CD4-positive, alpha-beta T cell treated with Interleukin-1 beta for 1 hour (primary cell): Measurements from ENCODE around the gene GDF11.

Experiments used
- DNase-seq, 2 donors: peaks; one replicate each; pipeline ENCODE4 v3.0.0-alpha.2; 2020 to 2022

GDF11 gene

DNA sequence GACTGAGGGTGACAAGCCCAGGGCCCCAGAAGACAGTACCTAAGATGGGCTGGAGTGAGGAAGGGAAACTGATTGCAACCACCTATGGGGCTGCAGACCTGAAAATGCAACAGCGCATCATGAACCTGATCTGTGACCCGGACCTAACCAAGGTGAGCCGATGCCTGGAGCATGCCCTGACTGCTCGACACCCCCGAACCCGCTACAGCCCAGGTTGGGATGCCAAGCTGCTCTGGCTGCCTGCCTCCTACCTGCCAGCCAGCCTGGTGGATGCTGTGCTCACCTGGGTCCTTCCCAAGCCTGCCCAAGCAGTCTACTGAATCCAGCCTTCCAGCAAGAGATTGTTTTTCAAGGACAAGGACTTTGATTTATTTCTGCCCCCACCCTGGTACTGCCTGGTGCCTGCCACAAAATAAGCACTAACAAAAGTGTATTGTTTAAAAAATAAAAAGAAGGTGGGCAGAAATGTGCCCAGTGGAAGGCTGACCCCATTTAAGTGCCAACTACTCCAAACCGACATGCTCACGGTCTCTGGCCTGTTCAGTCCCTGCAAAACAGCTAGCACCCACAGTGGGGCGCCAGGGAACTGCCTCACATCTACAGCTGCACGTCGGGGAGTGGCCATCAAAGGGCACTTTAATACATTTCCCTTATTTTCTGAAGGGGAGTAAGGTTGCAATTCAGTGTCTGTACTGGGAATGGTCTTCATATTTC is 18.5 kb upstream of the GDF11 start:
- DNase-seq, result peak; percentile 74 to 75

DNA sequence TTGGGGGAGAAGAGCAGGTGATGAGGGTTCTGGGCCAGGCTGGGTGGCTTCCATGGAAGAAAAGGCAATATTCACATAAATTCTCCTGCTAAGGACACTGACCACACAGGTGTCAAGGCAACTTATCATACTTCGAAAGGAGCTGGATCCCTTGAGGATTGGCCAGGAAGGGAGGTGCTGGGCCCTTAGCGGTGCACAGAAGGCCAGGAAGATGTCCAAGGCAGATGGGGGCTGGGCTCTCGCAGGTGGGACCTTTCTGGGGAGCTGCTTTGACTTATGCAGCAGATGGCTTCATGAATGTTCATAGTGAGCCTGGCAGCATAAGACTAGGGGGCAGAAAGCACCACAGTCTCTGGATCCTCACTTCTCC is 18.0 kb upstream of the GDF11 start:
- no peak for DNase-seq

GRCh38 chr12:55725556-55725955 is 17.4 kb upstream of the GDF11 start:
- DNase-seq, result no peak

GRCh38 chr12:55726971-55727370 is 16.0 kb upstream of the GDF11 start:
- no peak for DNase-seq

DNA sequence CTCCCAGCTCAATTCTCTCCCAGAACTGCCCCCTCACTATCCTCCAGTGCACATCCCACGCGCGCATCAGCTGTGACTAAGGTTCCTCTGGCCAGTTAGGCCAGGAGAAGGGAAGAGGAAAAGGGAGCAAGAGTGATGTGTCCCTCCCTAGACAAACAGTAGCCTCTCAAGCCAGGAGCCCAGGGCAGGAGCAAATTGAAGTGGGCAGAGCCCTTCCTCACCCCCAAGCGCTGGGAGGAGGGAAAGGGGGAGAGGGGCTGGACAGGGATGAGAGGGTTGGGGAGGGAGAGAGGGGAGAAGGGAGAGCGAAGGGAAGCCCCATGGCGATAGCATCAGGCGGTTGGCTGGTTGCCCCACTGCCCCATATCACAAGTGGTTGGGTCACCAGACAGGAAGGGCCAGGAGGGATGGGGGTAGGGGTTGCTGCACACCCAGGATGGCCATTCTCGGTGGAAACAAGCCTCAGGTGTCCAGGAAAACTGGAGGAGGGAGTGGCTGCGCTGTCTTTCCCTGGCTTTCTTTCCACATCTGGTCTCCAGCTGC is 15.2 kb upstream of the GDF11 start:
- DNase-seq, result no peak

GRCh38 chr12:55728186-55728938 is 14.6 kb upstream of the GDF11 start:
- peak in 1 of 2 donors; percentile 29 for DNase-seq

- DNase-seq, result peak; percentile 63 to 71
Measured at GRCh38 chr12:55728939-55729818, 13.7 kb upstream of the GDF11 start, which contains the start of gene CD63. TSS of gene CD63 (minus strand) at chr12:55729009. CDS start at chr12:55728341, 668 bp downstream.

DNA sequence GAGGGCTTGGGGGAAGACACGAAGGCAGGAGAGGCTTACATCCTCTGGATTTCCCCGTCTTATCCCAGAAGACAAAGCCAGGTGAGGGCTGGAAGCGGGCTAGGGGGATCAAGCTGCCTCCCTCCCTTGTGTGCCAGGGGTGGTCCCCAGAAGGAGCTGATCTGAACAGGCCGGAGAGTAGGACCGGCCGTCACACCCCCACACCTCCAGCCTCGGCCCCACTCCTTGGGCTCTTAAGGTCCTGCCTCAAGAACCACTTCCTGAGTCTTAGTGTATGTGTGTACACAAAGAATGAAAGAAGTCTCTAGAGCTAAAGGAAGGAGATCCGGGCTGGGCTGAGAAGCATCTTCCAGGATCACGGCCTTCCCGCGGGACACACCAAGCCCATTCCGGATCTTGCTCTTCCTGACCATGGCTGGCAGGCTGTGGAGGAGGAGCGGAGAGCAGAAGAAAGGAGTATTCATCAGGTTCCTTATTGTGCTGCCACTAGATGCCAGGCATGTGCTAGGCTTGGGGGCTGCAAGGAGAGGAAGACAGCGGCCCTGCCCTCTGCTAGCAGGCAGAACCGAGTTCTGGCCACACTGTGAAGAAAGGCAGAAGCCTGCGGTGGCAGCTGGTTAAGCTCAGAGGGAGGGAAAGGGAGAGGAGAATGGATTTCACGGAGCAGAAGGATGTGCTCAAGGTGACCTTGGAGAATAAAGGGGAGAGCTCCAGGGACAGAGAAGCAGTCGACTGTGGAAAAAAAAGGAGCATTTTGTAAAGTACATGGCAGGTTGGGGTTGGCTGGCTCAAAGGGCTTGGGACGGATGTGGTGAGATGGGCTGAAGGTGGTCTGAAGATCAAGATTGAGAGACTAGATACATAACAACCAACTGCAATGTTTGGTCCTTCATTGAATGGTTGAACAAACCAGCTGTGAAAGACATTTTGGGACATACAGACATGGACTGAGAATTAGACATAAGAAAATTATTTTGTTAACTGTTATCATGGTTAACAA is 12.8 kb upstream of the GDF11 start:
- peak; percentile 32 to 45 for DNase-seq

DNA sequence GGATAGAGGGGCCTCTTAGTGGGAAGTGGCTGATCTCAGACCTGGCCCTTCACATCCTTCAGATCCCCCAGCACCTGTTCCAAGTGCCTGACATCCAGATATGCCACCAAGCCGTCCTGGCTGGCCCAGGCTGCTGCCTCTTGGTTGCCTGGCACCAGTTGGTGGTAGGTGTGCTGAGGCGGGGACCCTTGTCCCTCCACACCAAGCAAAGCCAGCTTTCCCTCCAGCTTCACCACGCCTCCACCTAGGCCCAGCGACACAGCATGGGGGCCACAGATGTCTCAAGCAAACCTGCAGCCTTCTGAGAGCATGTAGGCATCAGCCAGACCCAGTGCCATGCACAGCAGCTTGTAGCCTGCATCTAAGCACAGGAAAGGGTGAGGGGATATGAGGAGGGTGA is 10.6 kb upstream of the GDF11 start:
- DNase-seq, result no peak

- no peak for DNase-seq
Measured at GRCh38 chr12:55733021-55733555, 9.8 kb upstream of the GDF11 start.

DNA sequence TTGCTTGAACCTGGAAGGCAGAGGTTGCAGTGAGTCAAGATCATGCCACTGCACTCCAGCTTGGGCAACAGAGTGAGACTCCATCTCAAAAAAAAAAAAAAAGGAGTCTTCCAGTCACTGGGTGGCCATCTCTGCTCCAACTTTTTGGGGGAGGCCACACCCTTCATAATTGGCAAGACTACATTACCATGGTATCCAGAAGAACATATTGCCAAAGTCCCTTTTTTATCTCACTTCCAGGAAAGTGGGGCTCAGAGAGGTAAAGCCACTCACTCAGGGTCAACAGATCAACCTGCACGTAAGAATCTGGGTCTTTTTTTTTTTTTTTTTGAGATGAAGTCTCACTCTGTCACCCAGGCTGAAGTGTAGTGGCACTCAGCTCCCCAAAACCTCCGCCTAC is 9.1 kb upstream of the GDF11 start:
- no peak for DNase-seq

DNA sequence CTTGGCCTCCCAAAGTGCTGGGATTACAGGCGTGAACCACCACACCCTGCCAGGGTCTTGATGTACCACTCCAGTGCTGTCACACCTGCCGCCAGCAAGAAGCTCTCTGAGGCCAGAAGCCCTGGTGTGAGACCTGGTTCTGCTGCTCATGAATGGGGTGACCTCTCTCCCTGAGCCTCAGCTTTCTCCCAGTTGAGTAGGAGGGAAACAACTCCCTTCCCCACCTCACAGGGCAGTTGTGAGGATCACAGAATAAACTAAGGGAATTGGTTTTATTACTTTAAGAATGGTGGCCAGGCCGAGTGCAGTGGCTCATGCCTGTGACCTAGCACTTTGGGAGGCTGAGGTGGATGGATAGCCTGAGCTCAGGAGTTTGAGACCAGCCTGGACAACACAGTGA is 8.3 kb upstream of the GDF11 start:
- no peak for DNase-seq

DNA sequence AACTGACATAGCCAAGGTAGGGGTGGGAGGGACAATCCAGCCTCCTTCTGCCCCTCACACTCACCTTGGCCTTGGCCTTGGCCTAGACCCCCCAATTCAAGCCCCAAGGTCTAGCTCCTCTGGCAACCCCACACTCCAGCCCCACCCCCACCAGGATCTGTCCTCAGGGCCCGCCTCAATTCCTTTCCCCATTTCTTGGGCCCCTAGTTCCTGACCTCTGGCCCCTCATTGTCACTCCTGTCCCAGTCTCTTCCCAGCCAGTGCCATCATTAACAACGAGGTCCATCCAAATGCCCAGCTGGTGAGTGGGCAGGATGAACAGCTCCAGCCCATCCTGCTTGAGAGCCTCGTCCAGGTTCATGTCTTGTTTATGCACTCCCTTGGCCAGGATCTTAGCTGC is 6.8 kb upstream of the GDF11 start:
- no peak for DNase-seq

DNA sequence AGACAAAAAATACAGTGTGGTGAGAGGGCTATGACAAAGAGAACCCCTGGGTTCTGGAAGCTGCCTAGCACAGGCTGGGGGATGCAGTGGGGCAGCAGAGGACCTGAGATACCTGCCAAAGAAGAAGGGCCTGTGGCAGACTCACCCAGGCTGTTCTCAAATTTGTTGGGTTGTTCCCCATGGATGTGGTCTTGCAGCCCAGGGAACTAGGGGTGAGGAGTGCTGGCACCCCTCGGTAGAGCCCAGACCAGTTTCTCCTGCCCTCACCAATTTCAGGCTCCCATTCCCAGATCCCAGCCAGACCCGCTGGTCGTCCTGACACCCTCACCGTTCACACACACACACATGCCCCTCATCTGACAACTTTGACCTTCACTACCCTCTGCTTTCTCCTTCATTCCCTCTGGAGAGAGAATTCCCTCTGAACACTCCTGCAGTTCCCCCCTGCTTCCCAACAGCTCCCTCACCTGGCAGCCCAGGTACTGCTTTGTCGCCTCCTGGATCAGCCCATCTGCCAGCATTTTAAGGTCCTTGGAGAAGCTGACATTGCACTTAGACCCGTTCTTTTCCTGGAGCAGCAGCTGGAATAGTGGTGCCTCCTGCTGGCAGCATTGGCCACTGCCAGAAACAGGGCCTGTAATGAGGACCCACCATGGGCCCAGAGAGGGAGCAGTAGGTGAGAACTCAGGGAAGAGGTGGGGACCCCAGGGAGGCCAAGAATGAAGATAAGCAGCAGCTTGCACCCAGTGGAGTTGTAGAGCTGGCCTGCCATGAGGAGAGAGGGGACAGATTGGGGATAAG is 5.9 kb upstream of the GDF11 start:
- peak; percentile 62 to 67 for DNase-seq

- DNase-seq, result no peak
Measured at GRCh38 chr12:55737581-55738122, 5.3 kb upstream of the GDF11 start.

- DNase-seq, result peak; percentile 82 to 91
Measured at GRCh38 chr12:55738123-55739024, 4.5 kb upstream of the GDF11 start.

- DNase-seq, result no peak
Measured at GRCh38 chr12:55739025-55739378, 3.9 kb upstream of the GDF11 start.

- DNase-seq, result no peak
Measured at GRCh38 chr12:55741931-55742680, 816 bp upstream of the GDF11 start.
